Measurements from ENCODE around the gene NUAK2.

DNA sequence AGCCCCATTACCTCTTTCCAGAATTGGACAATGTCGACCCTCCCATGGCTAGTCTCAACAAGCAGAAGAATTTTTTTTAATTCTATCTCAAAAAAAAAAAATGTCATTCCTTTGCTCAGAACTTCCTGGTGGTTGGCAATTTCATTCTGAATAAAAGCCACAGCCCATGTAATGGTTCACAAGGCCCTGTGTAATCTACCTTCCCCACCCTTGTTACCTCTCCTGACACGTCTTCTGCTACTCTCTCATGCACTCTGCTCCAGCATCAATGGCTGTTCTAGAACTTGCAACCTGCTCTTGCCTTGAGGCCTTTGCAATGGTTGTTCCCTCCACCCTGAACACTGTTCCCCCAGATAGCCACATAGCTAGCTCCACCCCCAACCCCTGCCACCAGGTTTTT lies 25.4 kb downstream of the NUAK2 start:
- TF ChIP-seq YY1 (IDR thresholded peaks at IDR 0.05; ENCODE audit: insufficient read depth, insufficient read length) (no peak), ZNF274 (IDR thresholded peaks at IDR 0.05; ENCODE audit: low read depth, low read length) (no peak)

All from NT2/D1 (cell line).